ENCODE measurements around the gene KIT.
"Not testable (repeated sequence)": the region's sequence is repeated elsewhere in the genome, so short reads cannot be mapped to it uniquely, and the experiment has no call there.

The KIT gene

DNA sequence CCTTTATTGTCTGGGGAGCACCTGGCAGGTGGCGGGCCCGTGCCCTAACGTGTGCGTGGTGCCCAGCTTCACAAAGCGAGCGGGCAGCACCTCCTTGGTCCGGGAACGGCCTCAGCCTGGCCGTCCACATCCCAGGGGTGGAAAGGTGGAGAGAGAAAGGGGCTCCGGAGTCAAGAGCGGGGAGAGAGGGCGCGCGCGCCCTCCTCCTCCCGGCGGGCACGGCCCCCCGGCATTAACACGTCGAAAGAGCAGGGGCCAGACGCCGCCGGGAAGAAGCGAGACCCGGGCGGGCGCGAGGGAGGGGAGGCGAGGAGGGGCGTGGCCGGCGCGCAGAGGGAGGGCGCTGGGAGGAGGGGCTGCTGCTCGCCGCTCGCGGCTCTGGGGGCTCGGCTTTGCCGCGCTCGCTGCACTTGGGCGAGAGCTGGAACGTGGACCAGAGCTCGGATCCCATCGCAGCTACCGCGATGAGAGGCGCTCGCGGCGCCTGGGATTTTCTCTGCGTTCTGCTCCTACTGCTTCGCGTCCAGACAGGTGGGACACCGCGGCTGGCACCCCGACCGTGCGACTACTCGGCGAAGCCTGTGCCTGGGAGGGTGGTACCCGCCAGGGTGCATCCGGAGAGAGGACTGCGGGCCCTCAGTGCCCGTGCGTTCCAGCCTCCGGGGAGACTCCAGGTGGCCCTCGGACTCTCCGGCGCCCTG is at the start of gene KIT:
Gene KIT (plus strand): TSS at position 407 of the 701 bp plus-strand sequence. CDS start 58 bp downstream, at position 465.
- no peak for DNase-seq (ENCODE audit: extremely low read depth, low read depth)
- TF ChIP-seq CTCF (IDR thresholded peaks at IDR 0.05; ENCODE audit: low read depth, low read length), result no peak

- TF ChIP-seq CTCF (IDR thresholded peaks at IDR 0.05; ENCODE audit: low read depth, low read length), result no peak
- no peak for DNase-seq (ENCODE audit: extremely low read depth, low read depth)
Observed at GRCh38 chr4:54609310-54609709, 48.4 kb upstream of the KIT start.

DNA sequence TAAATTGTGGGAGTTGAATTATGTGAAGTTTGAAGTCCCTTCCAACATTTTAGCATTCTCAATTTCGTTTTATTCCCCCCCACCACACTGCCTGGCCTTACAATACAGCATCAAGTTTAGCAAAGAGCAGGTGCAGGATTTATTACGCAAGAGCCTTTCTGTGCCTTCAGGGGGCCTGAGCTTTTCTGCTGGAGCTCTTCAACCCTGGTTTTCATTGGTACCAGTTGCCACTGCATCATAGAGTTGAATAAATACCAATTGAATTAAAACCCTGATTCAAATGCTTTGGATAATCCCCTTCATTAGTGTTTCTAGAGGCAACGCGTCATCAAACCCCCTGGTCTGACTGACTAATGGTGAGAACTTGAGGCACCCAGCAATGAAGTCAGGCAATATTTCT is 43.6 kb upstream of the KIT start:
- no peak for TF ChIP-seq CTCF (IDR thresholded peaks at IDR 0.05; ENCODE audit: low read depth, low read length)
- DNase-seq (ENCODE audit: extremely low read depth, low read depth), result no peak

- no peak for TF ChIP-seq CTCF (IDR thresholded peaks at IDR 0.05; ENCODE audit: low read depth, low read length)
- no peak for DNase-seq (ENCODE audit: extremely low read depth, low read depth)
Observed at GRCh38 chr4:54620773-54621172, 37.0 kb upstream of the KIT start.

- no peak for TF ChIP-seq CTCF (IDR thresholded peaks at IDR 0.05; ENCODE audit: low read depth, low read length)
- DNase-seq (ENCODE audit: extremely low read depth, low read depth), result no peak
Observed at GRCh38 chr4:54625391-54625790, 32.4 kb upstream of the KIT start.

GRCh38 chr4:54626113-54626512 is 31.6 kb upstream of the KIT start:
- TF ChIP-seq CTCF (IDR thresholded peaks at IDR 0.05; ENCODE audit: low read depth, low read length), result no peak
- DNase-seq (ENCODE audit: extremely low read depth, low read depth), result no peak

DNA sequence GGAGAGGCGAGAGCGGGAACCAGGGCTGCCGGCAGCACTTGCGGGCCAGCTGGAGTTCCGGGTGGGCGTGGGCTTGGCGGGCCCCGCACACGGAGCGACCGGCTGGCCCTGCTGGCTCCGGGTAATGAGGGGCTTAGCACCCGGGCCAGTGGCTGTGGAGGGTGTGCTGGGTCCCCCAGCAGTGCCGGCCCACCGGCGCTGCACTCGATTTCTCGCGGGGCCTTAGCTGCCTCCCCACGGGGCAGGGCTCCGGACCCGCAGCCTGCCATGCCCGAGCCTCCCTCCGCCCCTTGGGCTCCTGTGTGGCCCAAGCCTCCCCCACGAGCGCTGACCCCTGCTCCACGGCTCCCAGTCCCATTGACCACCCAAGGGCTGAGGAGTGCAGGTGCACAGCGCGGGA is 25.2 kb upstream of the KIT start:
- no peak for TF ChIP-seq CTCF (IDR thresholded peaks at IDR 0.05; ENCODE audit: low read depth, low read length)
- DNase-seq (ENCODE audit: extremely low read depth, low read depth), result no peak

DNA sequence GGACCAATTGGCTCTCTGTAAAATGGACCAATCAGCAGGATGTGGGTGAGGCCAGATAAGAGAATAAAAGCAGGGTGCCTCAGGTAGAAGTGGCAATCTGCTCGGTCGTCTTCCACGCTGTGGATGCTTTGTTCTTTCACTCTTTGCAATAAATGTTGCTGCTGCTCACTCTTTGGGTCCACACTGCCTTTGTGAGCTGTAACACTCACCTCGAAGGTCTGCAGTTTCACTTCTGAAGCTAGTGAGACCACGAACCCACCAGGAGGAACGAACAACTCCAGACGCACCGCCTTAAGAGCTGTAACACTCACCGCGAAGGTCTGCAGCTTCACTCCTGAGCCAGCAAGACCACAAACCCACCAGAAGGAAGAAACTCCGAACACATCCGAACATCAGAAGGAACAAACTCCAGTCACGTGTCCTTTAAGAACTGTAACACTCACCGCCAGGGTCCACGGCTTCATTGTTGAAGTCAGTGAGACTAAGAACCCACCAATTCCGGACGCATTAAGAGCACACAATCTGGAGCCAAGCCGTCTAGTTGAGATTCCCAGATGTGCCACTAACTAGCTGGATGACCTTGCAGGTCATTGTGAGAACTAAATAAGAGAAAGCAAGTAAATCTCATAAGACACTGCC is 24.5 kb upstream of the KIT start:
- DNase-seq (ENCODE audit: extremely low read depth, low read depth), result not testable (repeated sequence)
